H1 (cell line): Measurements from ENCODE around the gene TMC6. TPM values are rescaled to one million over a fixed set of nuclear protein-coding genes. Genes with fewer than 3 reads are reported as not detected.

Experiments used
- CBX8 ChIP-seq: fragments of 300-800, 300-1000 bp; sonication (generic); IDR thresholded peaks from 2 replicates; pipeline ENCODE4 v1.7.1; 2016; ENCODE audit warnings: low read depth, low read length, borderline replicate concordance
- KDM4A ChIP-seq: IDR thresholded peaks from one replicate; pipeline ENCODE4 v1.7.1; 2012; ENCODE audit warnings: low read depth, mild to moderate bottlenecking, moderate library complexity, low read length, inconsistent platforms; ENCODE audit not compliant: severe bottlenecking
- USF2 ChIP-seq: IDR thresholded peaks from 2 replicates; pipeline ENCODE4 v1.6.1; 2011; ENCODE audit warnings: low read length, improper control_type of control experiment
- polyA plus RNA-seq, 7 experiments: library from polyadenylated mRNA; depleted of rRNA in 3 of 7; stranded (reverse) in 5 of 7; unstranded in 2 of 7; fragments of >200 nt in 5 of 7; fragments of 200-250 nt in 2 of 7; gene quantifications; 1 replicate in 5 of 7; 2 replicates in 1 of 7; 4 replicates in 1 of 7; pipeline versions ENCODE4 v1.2.1 to v1.2.3, GENCODE V29; 2011 to 2013; ENCODE audit warnings: missing spikeins in 2 of 7, mixed read lengths in 2 of 7
- total RNA-seq: library from RNA; stranded (reverse); fragmentation: NEBNext Ultra II Directional; extraction: Animal tissue kit (Norgen Biotek cat#: 25700); gene quantifications from 2 replicates; pipeline ENCODE4 v1.2.1, GENCODE V29; 2021
- TF ChIP-seq, protein P1 (sequence below), 3 experiments: IDR thresholded peaks; 1 replicate in 2 of 3; 2 replicates in 1 of 3; pipeline versions ENCODE4 v1.5.1 to v1.6.1; 2011; ENCODE audit warnings: low read length in 3 of 3, mild to moderate bottlenecking in 3 of 3, inconsistent platforms in 2 of 3, low read depth in 1 of 3, moderate library complexity in 1 of 3; ENCODE audit not compliant: insufficient read depth in 1 of 3; ENCODE audit errors: control extremely low read depth in 1 of 3

The TMC6 gene
- total and polyA plus RNA-seq, 2 of the 8 experiments (the other 6 are each of a cell fraction or from before 2014, with no cell fraction given): 39.4 to 77.6 TPM

GRCh38 chr17:78105101-78105500, 23.5 kb downstream of the TMC6 start (continued):
- TF ChIP-seq, protein P1, sequence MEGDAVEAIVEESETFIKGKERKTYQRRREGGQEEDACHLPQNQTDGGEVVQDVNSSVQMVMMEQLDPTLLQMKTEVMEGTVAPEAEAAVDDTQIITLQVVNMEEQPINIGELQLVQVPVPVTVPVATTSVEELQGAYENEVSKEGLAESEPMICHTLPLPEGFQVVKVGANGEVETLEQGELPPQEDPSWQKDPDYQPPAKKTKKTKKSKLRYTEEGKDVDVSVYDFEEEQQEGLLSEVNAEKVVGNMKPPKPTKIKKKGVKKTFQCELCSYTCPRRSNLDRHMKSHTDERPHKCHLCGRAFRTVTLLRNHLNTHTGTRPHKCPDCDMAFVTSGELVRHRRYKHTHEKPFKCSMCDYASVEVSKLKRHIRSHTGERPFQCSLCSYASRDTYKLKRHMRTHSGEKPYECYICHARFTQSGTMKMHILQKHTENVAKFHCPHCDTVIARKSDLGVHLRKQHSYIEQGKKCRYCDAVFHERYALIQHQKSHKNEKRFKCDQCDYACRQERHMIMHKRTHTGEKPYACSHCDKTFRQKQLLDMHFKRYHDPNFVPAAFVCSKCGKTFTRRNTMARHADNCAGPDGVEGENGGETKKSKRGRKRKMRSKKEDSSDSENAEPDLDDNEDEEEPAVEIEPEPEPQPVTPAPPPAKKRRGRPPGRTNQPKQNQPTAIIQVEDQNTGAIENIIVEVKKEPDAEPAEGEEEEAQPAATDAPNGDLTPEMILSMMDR (IDR thresholded peaks at IDR 0.05; ENCODE audit: control extremely low read depth in 1 of 3, insufficient read depth in 1 of 3, low read depth in 1 of 3, low read length in 3 of 3): no peak
- no peak for TF ChIP-seq CBX8
- no peak for TF ChIP-seq KDM4A
- no peak for TF ChIP-seq USF2
